Epithelial cell of esophagus (primary cell): Measurements from ENCODE around the gene IFI6.

ENCODE experiments used
- DNase-seq: peaks from one replicate; pipeline ENCODE4 v3.0.0; 2010; ENCODE audit warnings: low read depth
- H3K4me3 ChIP-seq: 2 replicates; pipeline ENCODE4 v1.5.1; 2011; ENCODE audit warnings: mild to moderate bottlenecking, low read length, control low read depth
- CTCF ChIP-seq: IDR thresholded peaks from 2 replicates; pipeline ENCODE4 v1.5.1; 2011; ENCODE audit warnings: low read depth, mild to moderate bottlenecking, low read length, control low read depth, inconsistent platforms; ENCODE audit not compliant: insufficient read depth; ENCODE audit errors: missing control alignments

IFI6 gene

GRCh38 chr1:27669876-27670275 is 2.1 kb downstream of the IFI6 start:
- no peak for TF ChIP-seq CTCF
- H3K4me3 ChIP-seq: no peak overlapping the region
- DNase-seq: no peak

- peak overlapping the region; percentile 33 for H3K4me3 ChIP-seq
- TF ChIP-seq CTCF: peak; percentile 96
- DNase-seq: peak; percentile 74
These were observed 2.9 kb downstream of the IFI6 start for GRCh38 chr1:27668808-27669723.

GRCh38 chr1:27668121-27668807 is 3.7 kb downstream of the IFI6 start:
- no peak for TF ChIP-seq CTCF
- no peak overlapping the region for H3K4me3 ChIP-seq
- DNase-seq: no peak

- no peak for TF ChIP-seq CTCF
- no peak for DNase-seq
These were observed 5.2 kb downstream of the IFI6 start for GRCh38 chr1:27666791-27667254.

GRCh38 chr1:27666294-27666693 is 5.7 kb downstream of the IFI6 start:
- no peak for TF ChIP-seq CTCF
- H3K4me3 ChIP-seq: no peak overlapping the region
- DNase-seq: no peak

More at GRCh38 chr1:27666791-27667254, 5.2 kb downstream of the IFI6 start:
- no peak overlapping the region for H3K4me3 ChIP-seq

GRCh38 chr1:27665016-27665651 is 6.9 kb downstream of the IFI6 start:
- no peak for DNase-seq
- no peak overlapping the region for H3K4me3 ChIP-seq
- no peak for TF ChIP-seq CTCF
